ENCODE data around the gene ZDHHC14. TPM values are rescaled to one million over a fixed set of nuclear protein-coding genes. Genes with fewer than 3 reads are reported as not detected.
"Not testable (repeated sequence)": the region's sequence is repeated elsewhere in the genome, so short reads cannot be mapped to it uniquely, and the experiment has no call there.

The ZDHHC14 gene
- polyA plus RNA-seq, 2 of the 4 experiments (the other 2 are of a cell fraction): 2.2 to 2.8 TPM

DNA sequence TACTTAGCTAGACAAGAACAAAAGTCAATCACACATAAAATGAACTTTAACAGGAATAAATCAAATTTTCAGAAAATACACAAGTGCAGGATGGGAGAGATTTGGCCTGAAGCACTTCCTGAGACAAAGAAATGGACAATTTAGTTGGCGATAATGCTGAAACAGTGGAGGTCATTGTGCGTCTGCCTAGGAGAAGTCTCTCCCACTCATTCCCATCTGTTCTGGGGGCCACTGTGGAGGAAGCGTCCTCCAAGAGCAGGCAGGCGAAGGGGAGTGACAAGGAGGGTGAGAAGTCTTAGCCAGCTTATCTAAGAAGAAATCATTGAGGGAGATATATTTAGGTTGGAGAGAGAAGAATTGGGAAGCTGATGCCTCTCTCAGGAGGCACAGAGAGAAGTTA, 47.5 kb upstream of the ZDHHC14 start:
- no peak overlapping the region for H3K27ac ChIP-seq
- no peak overlapping the region for H3K4me2 ChIP-seq
- H3K4me1 ChIP-seq: no peaks in the 10 kb centered on the region
- 91% methylated on average over 4 of the region's 4 CpGs for WGBS (ENCODE audit: missing lambda C conversion rate)
- no peak overlapping the region for H3K4me3 ChIP-seq
- ChIA-PET POLR2A (no interaction called here), CTCF (no interaction called here)
- ATAC-seq: no peak
- no peaks in the 10 kb centered on the region for H3K9me3 ChIP-seq
- FAIRE-seq: no peak
- DNase-seq (ENCODE audit: low read depth in 1 of 2, low spot score in 1 of 2): no peak
- no peak for TF ChIP-seq EP300 (IDR thresholded peaks at IDR 0.05)

DNA sequence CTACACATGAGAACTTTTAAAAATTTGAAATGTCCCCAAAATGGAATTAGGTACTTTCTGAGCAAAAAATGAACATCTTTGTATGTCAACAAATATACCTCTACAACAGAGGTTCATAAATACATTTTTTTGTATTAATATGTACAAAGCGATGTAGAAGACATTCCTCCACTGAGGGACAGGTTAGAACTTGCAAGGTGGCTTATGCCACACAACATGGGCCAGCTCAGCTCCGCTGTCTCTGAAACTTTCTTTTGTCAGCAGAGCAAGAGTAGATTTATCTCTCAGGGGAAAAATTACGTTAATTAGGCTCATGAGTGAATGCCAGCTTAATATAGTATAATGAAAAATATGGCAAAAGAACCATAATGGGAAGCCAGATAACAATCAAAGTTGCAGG, 47.0 kb upstream of the ZDHHC14 start:
- no peak for DNase-seq (ENCODE audit: low read depth in 1 of 2, low spot score in 1 of 2)
- TF ChIP-seq NR3C1 (IDR thresholded peaks at IDR 0.05) (no peak), EHMT2 (IDR thresholded peaks at IDR 0.05; ENCODE audit: low read depth) (no peak), JUN (IDR thresholded peaks at IDR 0.05) (no peak), NFE2L2 (conservative IDR thresholded peaks at IDR 0.05; ENCODE audit: low read length) (no peak), CBX2 (IDR thresholded peaks at IDR 0.05; ENCODE audit: borderline replicate concordance, low read depth) (no peak), PHF8 (IDR thresholded peaks at IDR 0.05; ENCODE audit: borderline replicate concordance, low read depth) (no peak), TP53 (CRISPR knock-in tag; IDR thresholded peaks at IDR 0.05) (no peak)
- TF ChIP-seq, protein P1, sequence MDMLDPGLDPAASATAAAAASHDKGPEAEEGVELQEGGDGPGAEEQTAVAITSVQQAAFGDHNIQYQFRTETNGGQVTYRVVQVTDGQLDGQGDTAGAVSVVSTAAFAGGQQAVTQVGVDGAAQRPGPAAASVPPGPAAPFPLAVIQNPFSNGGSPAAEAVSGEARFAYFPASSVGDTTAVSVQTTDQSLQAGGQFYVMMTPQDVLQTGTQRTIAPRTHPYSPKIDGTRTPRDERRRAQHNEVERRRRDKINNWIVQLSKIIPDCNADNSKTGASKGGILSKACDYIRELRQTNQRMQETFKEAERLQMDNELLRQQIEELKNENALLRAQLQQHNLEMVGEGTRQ (IDR thresholded peaks at IDR 0.05): no peak
- H3K4me1 ChIP-seq: no peaks in the 10 kb centered on the region
- ChIA-PET CTCF (no interaction called here), POLR2A (no interaction called here)
- ATAC-seq: no peak
- 65% methylated on average over 3 of the region's 3 CpGs for WGBS (ENCODE audit: missing lambda C conversion rate)
- no peak overlapping the region for H3K4me2 ChIP-seq
- H3K4me3 ChIP-seq: no peak overlapping the region
- FAIRE-seq: no peak
- H3K9me3 ChIP-seq: no peaks in the 10 kb centered on the region
- H3K27ac ChIP-seq: no peak overlapping the region

DNA sequence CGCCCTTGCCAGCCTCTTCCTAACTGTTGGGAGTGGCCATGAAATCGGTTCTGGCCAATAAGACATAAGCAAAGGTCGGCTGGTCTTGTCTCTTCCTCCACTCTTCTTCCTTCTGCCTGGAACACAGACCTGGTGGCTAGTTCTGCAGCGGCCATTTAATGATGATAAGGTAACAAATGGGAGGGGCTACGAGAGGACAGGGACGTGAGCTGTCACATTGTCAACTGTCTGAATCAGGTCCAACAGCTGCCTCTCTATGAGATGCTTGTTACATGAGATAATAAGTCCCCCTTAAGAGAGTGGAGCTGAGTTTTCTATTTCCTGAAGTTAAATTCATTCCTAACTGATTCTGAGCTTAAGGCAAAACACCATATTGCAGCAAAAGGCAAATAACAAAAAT, 45.2 kb upstream of the ZDHHC14 start:
- H3K27ac ChIP-seq: no peak overlapping the region
- no peak for FAIRE-seq
- peak overlapping the region; percentile 11; the same call in 1 of the 3 replicates for H3K4me2 ChIP-seq
- H3K4me3 ChIP-seq: no peak overlapping the region
- WGBS (ENCODE audit: missing lambda C conversion rate): 13% methylated on average over 6 of the region's 6 CpGs
- peak; percentile 39 to 86; a peak in 4 of 6 replicates for ATAC-seq
- DNase-seq (ENCODE audit: low read depth in 1 of 2, low spot score in 1 of 2): peak in 1 of 2 experiments; percentile 23
- no peaks in the 10 kb centered on the region for H3K9me3 ChIP-seq
- TF ChIP-seq JUNB (IDR thresholded peaks at IDR 0.05) (no peak), CHD4 (IDR thresholded peaks at IDR 0.05; ENCODE audit: borderline replicate concordance) (no peak), RCOR1 (IDR thresholded peaks at IDR 0.05; ENCODE audit: low read depth, low read length) (no peak), EHF (CRISPR knock-in tag; IDR thresholded peaks at IDR 0.05) (no peak), PHF8 (IDR thresholded peaks at IDR 0.05; ENCODE audit: borderline replicate concordance, low read depth) (no peak), RFX5 (IDR thresholded peaks at IDR 0.05) (no peak), NR3C1 (IDR thresholded peaks at IDR 0.05) (no peak)
- TF ChIP-seq, protein P1 (IDR thresholded peaks at IDR 0.05): no peak
- TF ChIP-seq, protein P2, sequence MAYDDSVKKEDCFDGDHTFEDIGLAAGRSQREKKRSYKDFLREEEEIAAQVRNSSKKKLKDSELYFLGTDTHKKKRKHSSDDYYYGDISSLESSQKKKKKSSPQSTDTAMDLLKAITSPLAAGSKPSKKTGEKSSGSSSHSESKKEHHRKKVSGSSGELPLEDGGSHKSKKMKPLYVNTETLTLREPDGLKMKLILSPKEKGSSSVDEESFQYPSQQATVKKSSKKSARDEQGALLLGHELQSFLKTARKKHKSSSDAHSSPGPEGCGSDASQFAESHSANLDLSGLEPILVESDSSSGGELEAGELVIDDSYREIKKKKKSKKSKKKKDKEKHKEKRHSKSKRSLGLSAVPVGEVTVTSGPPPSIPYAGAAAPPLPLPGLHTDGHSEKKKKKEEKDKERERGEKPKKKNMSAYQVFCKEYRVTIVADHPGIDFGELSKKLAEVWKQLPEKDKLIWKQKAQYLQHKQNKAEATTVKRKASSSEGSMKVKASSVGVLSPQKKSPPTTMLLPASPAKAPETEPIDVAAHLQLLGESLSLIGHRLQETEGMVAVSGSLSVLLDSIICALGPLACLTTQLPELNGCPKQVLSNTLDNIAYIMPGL (CRISPR knock-in tag; IDR thresholded peaks at IDR 0.05; ENCODE audit: borderline replicate concordance): no peak
- TF ChIP-seq, protein P3, sequence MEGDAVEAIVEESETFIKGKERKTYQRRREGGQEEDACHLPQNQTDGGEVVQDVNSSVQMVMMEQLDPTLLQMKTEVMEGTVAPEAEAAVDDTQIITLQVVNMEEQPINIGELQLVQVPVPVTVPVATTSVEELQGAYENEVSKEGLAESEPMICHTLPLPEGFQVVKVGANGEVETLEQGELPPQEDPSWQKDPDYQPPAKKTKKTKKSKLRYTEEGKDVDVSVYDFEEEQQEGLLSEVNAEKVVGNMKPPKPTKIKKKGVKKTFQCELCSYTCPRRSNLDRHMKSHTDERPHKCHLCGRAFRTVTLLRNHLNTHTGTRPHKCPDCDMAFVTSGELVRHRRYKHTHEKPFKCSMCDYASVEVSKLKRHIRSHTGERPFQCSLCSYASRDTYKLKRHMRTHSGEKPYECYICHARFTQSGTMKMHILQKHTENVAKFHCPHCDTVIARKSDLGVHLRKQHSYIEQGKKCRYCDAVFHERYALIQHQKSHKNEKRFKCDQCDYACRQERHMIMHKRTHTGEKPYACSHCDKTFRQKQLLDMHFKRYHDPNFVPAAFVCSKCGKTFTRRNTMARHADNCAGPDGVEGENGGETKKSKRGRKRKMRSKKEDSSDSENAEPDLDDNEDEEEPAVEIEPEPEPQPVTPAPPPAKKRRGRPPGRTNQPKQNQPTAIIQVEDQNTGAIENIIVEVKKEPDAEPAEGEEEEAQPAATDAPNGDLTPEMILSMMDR (IDR thresholded peaks at IDR 0.05): no peak
- CTCF ChIA-PET: interaction anchor here (1.7 kb wide), 1 partner anchor 19 kb away, joined by 6 read pairs; no protein-coding TSS in a partner anchor
- H3K4me1 ChIP-seq: no peaks in the 10 kb centered on the region
- POLR2A ChIA-PET: no interaction called here

DNA sequence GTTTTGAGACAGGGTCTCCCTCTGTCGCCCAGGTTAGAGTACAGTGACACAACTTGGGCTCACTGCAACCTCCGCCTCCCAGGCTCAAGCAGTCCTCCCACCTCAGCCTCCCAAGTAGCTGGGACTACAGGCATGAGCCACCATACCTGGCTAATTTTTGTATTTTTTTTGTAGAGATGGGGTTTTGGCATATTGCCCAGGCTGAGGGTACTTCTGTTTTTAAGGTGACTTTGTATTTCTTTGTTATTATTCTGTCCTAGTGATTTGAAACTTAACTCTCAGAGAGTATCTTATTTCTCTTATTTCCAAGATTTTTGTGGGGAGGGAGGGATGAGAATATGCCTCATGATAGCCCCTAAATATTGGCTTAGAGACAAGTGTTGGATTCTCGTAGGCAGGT, 43.7 kb upstream of the ZDHHC14 start:
- H3K4me2 ChIP-seq; H3K4me1 ChIP-seq; ATAC-seq; H3K27ac ChIP-seq; DNase-seq (ENCODE audit: low read depth in 1 of 2, low spot score in 1 of 2); H3K4me3 ChIP-seq; FAIRE-seq; H3K9me3 ChIP-seq: not testable (repeated sequence)
- CTCF ChIA-PET: interaction anchor here (1.4 to 1.7 kb wide), 2 partner anchors 18 to 184 kb away, joined by 3 to 6 read pairs; no protein-coding TSS in a partner anchor
- POLR2A ChIA-PET: interaction anchor here (0.6 kb wide), 1 partner anchor 15 kb away, joined by 3 read pairs; no protein-coding TSS in a partner anchor
- 48% methylated on average over 3 of the region's 3 CpGs for WGBS (ENCODE audit: missing lambda C conversion rate)

Data from A549 (cell line).